ENCODE data around the gene DFFA. TPM values are rescaled to one million over a fixed set of nuclear protein-coding genes. Genes with fewer than 3 reads are reported as not detected.

DFFA gene
- total and polyA plus RNA-seq, 9 of the 15 experiments (the other 6 are each of a cell fraction or from before 2014, with no cell fraction given): 39.6 to 74.8 (median 59.2) TPM

DNA sequence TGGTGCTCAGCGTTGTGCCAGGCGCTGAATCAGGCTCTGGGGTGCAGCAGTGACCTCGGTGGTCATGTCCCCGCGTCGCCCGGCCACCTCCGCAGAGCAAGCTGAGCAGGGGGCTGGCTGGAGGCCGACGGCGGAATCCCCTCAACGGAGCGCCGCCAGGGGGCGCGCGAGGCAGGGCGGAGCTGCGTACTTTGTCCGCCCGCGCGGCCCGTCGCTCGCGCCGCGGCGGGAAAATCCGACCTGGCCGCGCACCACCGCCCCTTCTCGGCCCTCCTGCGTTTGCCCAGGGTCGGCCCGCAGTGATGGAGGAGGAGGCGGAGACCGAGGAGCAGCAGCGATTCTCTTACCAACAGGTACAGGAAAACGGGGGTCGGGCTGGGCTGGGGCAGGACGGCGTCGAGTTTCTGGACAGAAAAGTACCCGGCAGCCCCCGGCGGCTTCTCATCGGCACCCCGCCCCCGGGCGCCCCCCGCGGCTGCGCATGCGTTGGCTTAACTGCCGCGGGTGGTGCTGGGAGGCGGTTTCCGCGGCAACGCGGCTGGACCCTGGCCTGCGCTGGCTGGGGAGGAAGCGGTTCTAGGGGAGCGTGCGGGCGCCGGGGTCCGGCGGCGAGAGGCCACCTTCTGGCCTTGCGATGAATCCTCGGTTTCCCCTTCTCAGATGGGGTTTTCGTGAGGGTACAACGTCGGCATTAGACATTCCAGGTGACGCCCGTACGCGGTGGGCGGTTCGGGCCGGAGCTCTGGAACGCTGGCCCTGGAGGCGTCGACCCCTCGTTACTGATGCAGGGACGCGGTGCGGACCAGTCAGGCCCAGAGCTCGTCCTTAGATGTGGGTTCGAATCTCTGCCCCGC, 41.9 kb downstream of the DFFA start, which contains the start of gene CENPS (continued):
- TF ChIP-seq, protein P1, sequence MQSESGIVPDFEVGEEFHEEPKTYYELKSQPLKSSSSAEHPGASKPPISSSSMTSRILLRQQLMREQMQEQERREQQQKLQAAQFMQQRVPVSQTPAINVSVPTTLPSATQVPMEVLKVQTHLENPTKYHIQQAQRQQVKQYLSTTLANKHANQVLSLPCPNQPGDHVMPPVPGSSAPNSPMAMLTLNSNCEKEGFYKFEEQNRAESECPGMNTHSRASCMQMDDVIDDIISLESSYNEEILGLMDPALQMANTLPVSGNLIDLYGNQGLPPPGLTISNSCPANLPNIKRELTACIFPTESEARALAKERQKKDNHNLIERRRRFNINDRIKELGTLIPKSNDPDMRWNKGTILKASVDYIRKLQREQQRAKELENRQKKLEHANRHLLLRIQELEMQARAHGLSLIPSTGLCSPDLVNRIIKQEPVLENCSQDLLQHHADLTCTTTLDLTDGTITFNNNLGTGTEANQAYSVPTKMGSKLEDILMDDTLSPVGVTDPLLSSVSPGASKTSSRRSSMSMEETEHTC (IDR thresholded peaks at IDR 0.05): peak; percentile 35; the same call in 1 of the 2 replicates
- TF ChIP-seq MYC (IDR thresholded peaks at IDR 0.05; ENCODE audit: low read depth, low read length) (peak; percentile 90), MYC (CRISPR knock-in tag; IDR thresholded peaks at IDR 0.05; ENCODE audit: borderline replicate concordance, low read depth) (no peak), MEIS2 (IDR thresholded peaks at IDR 0.05; ENCODE audit: partially characterized antibody) (peak; percentile 88), CXXC5 (CRISPR knock-in tag; IDR thresholded peaks at IDR 0.05) (peak; percentile 99), HLTF (IDR thresholded peaks at IDR 0.05) (0 out of 2 replicates have a peak, but pooled peaks have one; percentile 19), XRCC4 (IDR thresholded peaks at IDR 0.05; ENCODE audit: extremely low read depth, insufficient read depth, insufficient read length) (no peak), ZNF41 (CRISPR knock-in tag; conservative IDR thresholded peaks at IDR 0.05) (peak; percentile 71; the same call in 1 of the 2 replicates), ZNF143 (CRISPR knock-in tag; IDR thresholded peaks at IDR 0.05) (peak; percentile 80), LEF1 (IDR thresholded peaks at IDR 0.05) (no peak), JUND (IDR thresholded peaks at IDR 0.05; ENCODE audit: borderline replicate concordance, low read depth, low read length) (peak; percentile 73), JUND (tag; IDR thresholded peaks at IDR 0.05; ENCODE audit: borderline replicate concordance, low read depth, low read length) (peak; percentile 65; the same call in 1 of the 3 replicates), SMARCA5 (IDR thresholded peaks at IDR 0.05) (no peak), L3MBTL2 (IDR thresholded peaks at IDR 0.05) (peak; percentile 100), GTF2A2 (tag; IDR thresholded peaks at IDR 0.05) (peak; percentile 16; the same call in 1 of the 2 replicates)
- TF ChIP-seq, protein P2, sequence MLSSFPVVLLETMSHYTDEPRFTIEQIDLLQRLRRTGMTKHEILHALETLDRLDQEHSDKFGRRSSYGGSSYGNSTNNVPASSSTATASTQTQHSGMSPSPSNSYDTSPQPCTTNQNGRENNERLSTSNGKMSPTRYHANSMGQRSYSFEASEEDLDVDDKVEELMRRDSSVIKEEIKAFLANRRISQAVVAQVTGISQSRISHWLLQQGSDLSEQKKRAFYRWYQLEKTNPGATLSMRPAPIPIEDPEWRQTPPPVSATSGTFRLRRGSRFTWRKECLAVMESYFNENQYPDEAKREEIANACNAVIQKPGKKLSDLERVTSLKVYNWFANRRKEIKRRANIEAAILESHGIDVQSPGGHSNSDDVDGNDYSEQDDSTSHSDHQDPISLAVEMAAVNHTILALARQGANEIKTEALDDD (IDR thresholded peaks at IDR 0.05): no peak
- TF ChIP-seq, protein P3, sequence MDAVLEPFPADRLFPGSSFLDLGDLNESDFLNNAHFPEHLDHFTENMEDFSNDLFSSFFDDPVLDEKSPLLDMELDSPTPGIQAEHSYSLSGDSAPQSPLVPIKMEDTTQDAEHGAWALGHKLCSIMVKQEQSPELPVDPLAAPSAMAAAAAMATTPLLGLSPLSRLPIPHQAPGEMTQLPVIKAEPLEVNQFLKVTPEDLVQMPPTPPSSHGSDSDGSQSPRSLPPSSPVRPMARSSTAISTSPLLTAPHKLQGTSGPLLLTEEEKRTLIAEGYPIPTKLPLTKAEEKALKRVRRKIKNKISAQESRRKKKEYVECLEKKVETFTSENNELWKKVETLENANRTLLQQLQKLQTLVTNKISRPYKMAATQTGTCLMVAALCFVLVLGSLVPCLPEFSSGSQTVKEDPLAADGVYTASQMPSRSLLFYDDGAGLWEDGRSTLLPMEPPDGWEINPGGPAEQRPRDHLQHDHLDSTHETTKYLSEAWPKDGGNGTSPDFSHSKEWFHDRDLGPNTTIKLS (IDR thresholded peaks at IDR 0.05; ENCODE audit: borderline replicate concordance, low read depth): peak; percentile 72
- TF ChIP-seq, protein P4, sequence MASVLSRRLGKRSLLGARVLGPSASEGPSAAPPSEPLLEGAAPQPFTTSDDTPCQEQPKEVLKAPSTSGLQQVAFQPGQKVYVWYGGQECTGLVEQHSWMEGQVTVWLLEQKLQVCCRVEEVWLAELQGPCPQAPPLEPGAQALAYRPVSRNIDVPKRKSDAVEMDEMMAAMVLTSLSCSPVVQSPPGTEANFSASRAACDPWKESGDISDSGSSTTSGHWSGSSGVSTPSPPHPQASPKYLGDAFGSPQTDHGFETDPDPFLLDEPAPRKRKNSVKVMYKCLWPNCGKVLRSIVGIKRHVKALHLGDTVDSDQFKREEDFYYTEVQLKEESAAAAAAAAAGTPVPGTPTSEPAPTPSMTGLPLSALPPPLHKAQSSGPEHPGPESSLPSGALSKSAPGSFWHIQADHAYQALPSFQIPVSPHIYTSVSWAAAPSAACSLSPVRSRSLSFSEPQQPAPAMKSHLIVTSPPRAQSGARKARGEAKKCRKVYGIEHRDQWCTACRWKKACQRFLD (CRISPR knock-in tag; IDR thresholded peaks at IDR 0.05): peak; percentile 98
- TF ChIP-seq, protein P5, sequence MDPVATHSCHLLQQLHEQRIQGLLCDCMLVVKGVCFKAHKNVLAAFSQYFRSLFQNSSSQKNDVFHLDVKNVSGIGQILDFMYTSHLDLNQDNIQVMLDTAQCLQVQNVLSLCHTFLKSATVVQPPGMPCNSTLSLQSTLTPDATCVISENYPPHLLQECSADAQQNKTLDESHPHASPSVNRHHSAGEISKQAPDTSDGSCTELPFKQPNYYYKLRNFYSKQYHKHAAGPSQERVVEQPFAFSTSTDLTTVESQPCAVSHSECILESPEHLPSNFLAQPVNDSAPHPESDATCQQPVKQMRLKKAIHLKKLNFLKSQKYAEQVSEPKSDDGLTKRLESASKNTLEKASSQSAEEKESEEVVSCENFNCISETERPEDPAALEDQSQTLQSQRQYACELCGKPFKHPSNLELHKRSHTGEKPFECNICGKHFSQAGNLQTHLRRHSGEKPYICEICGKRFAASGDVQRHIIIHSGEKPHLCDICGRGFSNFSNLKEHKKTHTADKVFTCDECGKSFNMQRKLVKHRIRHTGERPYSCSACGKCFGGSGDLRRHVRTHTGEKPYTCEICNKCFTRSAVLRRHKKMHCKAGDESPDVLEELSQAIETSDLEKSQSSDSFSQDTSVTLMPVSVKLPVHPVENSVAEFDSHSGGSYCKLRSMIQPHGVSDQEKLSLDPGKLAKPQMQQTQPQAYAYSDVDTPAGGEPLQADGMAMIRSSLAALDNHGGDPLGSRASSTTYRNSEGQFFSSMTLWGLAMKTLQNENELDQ (CRISPR knock-in tag; IDR thresholded peaks at IDR 0.05; ENCODE audit: borderline replicate concordance): no peak
- TF ChIP-seq, protein P6, sequence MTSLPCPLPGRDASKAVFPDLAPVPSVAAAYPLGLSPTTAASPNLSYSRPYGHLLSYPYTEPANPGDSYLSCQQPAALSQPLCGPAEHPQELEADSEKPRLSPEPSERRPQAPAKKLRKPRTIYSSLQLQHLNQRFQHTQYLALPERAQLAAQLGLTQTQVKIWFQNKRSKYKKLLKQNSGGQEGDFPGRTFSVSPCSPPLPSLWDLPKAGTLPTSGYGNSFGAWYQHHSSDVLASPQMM (CRISPR knock-in tag; IDR thresholded peaks at IDR 0.05): no peak

Data from K562 (cell line).